WTC11 (cell line): ENCODE results near the gene MRPS17. TPM values are rescaled to one million over a fixed set of nuclear protein-coding genes. Genes with fewer than 3 reads are reported as not detected.
"Not testable (repeated sequence)": the region's sequence is repeated elsewhere in the genome, so short reads cannot be mapped to it uniquely, and the experiment has no call there.

Source experiments
- ATAC-seq: fragments of 200-7000 bp; cut with Tn5 transposase; 2 replicates; pipeline ENCODE4 v1.10.0; 2021; ENCODE audit warnings: mild to moderate bottlenecking, moderate library complexity
- CTCF ChIA-PET: fragments of 300-600 bp; sonication (Branson Sonifier 250); formaldehyde crosslinking; loops from one replicate; lab custom pipeline; 2021; ENCODE audit warnings: antibody characterized with exemption; lab: Charles Lee
- POLR2A ChIA-PET: fragments of 350-600 bp; sonication (Branson Sonifier 250); formaldehyde crosslinking; loops from one replicate; lab custom pipeline; 2021; ENCODE audit warnings: antibody characterized with exemption; lab: Charles Lee
- DNase-seq: peaks from one replicate; pipeline ENCODE4 v3.0.0; 2021; ENCODE audit warnings: low spot score
- H3K27ac Mint-ChIP-seq: 2 replicates; pipeline ENCODE4 v1.8.0; 2021; ENCODE audit warnings: mixed read lengths
- H3K27me3 Mint-ChIP-seq: 2 replicates; pipeline ENCODE4 v1.8.0; 2021; ENCODE audit warnings: low read depth, mild to moderate bottlenecking, moderate library complexity, mixed read lengths
- H3K36me3 Mint-ChIP-seq: 2 replicates; pipeline ENCODE4 v1.8.0; 2021; ENCODE audit warnings: mixed read lengths
- H3K4me1 Mint-ChIP-seq: 2 replicates; pipeline ENCODE4 v1.8.0; 2022; ENCODE audit warnings: mixed read lengths
- H3K4me3 Mint-ChIP-seq: 2 replicates; pipeline ENCODE4 v1.8.0; 2021; ENCODE audit warnings: mild to moderate bottlenecking, moderate library complexity, mixed read lengths
- H3K9me3 Mint-ChIP-seq: 2 replicates; pipeline ENCODE4 v1.8.0; 2021; ENCODE audit warnings: mixed read lengths
- ATF2 ChIP-seq: sonication (generic); formaldehyde crosslinking; IDR thresholded peaks from 2 replicates; pipeline ENCODE4 v1.8.1; 2022; ENCODE audit warnings: low read depth, missing genetic modification reagents, borderline replicate concordance
- ATF6 ChIP-seq: sonication (generic); formaldehyde crosslinking; IDR thresholded peaks from 2 replicates; pipeline ENCODE4 v1.8.1; 2023; ENCODE audit warnings: mild to moderate bottlenecking, missing genetic modification reagents
- E2F4 ChIP-seq: sonication (generic); formaldehyde crosslinking; IDR thresholded peaks from 2 replicates; pipeline ENCODE4 v1.8.1; 2022; ENCODE audit warnings: low read depth, mild to moderate bottlenecking, moderate library complexity, missing genetic modification reagents, borderline replicate concordance
- ELF4 ChIP-seq: sonication (generic); formaldehyde crosslinking; IDR thresholded peaks from 2 replicates; pipeline ENCODE4 v1.8.1; 2022; ENCODE audit warnings: low read depth, mild to moderate bottlenecking, moderate library complexity, missing genetic modification reagents
- IRF2 ChIP-seq: sonication (generic); formaldehyde crosslinking; IDR thresholded peaks from 2 replicates; pipeline ENCODE4 v1.8.0; 2022; ENCODE audit warnings: low read depth, missing genetic modification reagents, borderline replicate concordance
- JUN ChIP-seq: sonication (generic); formaldehyde crosslinking; IDR thresholded peaks from 2 replicates; pipeline ENCODE4 v1.8.0; 2023; ENCODE audit warnings: mild to moderate bottlenecking, missing genetic modification reagents
- NR2C2 ChIP-seq: sonication (generic); formaldehyde crosslinking; IDR thresholded peaks from 2 replicates; pipeline ENCODE4 v1.8.0; 2022; ENCODE audit warnings: mild to moderate bottlenecking, missing genetic modification reagents
- RELA ChIP-seq: sonication (generic); formaldehyde crosslinking; IDR thresholded peaks from 2 replicates; pipeline ENCODE4 v1.8.1; 2022; ENCODE audit warnings: missing genetic modification reagents, mild to moderate bottlenecking, borderline replicate concordance
- SMAD4 ChIP-seq: sonication (generic); formaldehyde crosslinking; IDR thresholded peaks from 2 replicates; pipeline ENCODE4 v1.8.0; 2022; ENCODE audit warnings: mild to moderate bottlenecking, missing genetic modification reagents
- TEAD1 ChIP-seq: sonication (generic); formaldehyde crosslinking; IDR thresholded peaks from 2 replicates; pipeline ENCODE4 v1.8.0; 2022; ENCODE audit warnings: mild to moderate bottlenecking, missing genetic modification reagents
- TP53 ChIP-seq: sonication (generic); formaldehyde crosslinking; IDR thresholded peaks from 2 replicates; pipeline ENCODE4 v1.8.1; 2023; ENCODE audit warnings: mild to moderate bottlenecking, missing genetic modification reagents
- ZNF219 ChIP-seq: sonication (generic); formaldehyde crosslinking; IDR thresholded peaks from 2 replicates; pipeline ENCODE4 v1.8.0; 2023; ENCODE audit warnings: missing genetic modification reagents, mild to moderate bottlenecking, borderline replicate concordance
- ZNF396 ChIP-seq: fragments of 250-450 bp; sonication (Bioruptor Pico); IDR thresholded peaks from 2 replicates; pipeline ENCODE4 v1.8.0; 2021; ENCODE audit warnings: mild to moderate bottlenecking, moderate library complexity, borderline replicate concordance
- ZNF512 ChIP-seq: sonication (generic); formaldehyde crosslinking; IDR thresholded peaks from 2 replicates; pipeline ENCODE4 v1.8.1; 2022; ENCODE audit warnings: missing genetic modification reagents, borderline replicate concordance
- total RNA-seq: library from RNA; stranded (reverse); gene quantifications from 3 replicates; pipeline ENCODE4 v1.2.3, GENCODE V29; 2021

MRPS17 gene
- total RNA-seq, 1 experiment from 2014 or later = 25.6 TPM

- peaks cover 2% of the 10 kb centered on the region; the same call in 1 of the 2 replicates for H3K27me3 Mint-ChIP-seq
- H3K36me3 Mint-ChIP-seq = peaks cover 14% of the 10 kb centered on the region
- H3K9me3 Mint-ChIP-seq = peaks cover 35% of the 10 kb centered on the region
- DNase-seq = no peak
- POLR2A ChIA-PET = no interaction called here
- H3K4me3 Mint-ChIP-seq = no peak overlapping the region
- TF ChIP-seq SMAD4 (CRISPR knock-in tag) (no peak), ZNF512 (CRISPR knock-in tag) (no peak), JUN (CRISPR knock-in tag) (no peak), NR2C2 (CRISPR knock-in tag) (no peak)
- TF ChIP-seq, all 79 proteins: peak for 0
- H3K4me1 Mint-ChIP-seq = no peaks in the 10 kb centered on the region; the same call in 1 of the 2 replicates
- no peak overlapping the region for H3K27ac Mint-ChIP-seq
- no peak for ATAC-seq
- CTCF ChIA-PET = no interaction called here
Observed at GRCh38 chr7:55946545-55946944, 5.1 kb upstream of the MRPS17 start.

- CTCF ChIA-PET, H3K4me1 Mint-ChIP-seq, H3K9me3 Mint-ChIP-seq, H3K27me3 Mint-ChIP-seq, ATAC-seq, POLR2A ChIA-PET: not testable (repeated sequence)
- Mint-ChIP-seq H3K4me3 (peak overlapping the region; percentile 95), H3K27ac (peak overlapping the region; percentile 93), H3K36me3 (peaks cover 27% of the 10 kb centered on the region)
- DNase-seq = peak; percentile 13
Observed at GRCh38 chr7:55952352-55952671, 635 bp downstream of the MRPS17 start.

GRCh38 chr7:55953707-55954475 is 2.2 kb downstream of the MRPS17 start:
- ATAC-seq = no peak
- ChIA-PET CTCF (interaction anchor here (2.1 kb wide), 1 partner anchor 11 kb away, joined by 7 read pairs; no protein-coding TSS in a partner anchor), POLR2A (no interaction called here)
- H3K4me1 Mint-ChIP-seq = peaks cover 9% of the 10 kb centered on the region
- no peak for DNase-seq
- H3K36me3 Mint-ChIP-seq = peaks cover 31% of the 10 kb centered on the region
- no peaks in the 10 kb centered on the region for H3K9me3 Mint-ChIP-seq
- TF ChIP-seq TEAD1 (CRISPR knock-in tag) (no peak), E2F4 (CRISPR knock-in tag) (no peak), ZNF396 (no peak), ELF4 (CRISPR knock-in tag) (no peak), NR2C2 (CRISPR knock-in tag) (no peak), RELA (no peak)
- peaks cover 2% of the 10 kb centered on the region; the same call in 1 of the 2 replicates for H3K27me3 Mint-ChIP-seq
- no peak overlapping the region for H3K27ac Mint-ChIP-seq
- peak overlapping the region; percentile 95 for H3K4me3 Mint-ChIP-seq

GRCh38 chr7:55957190-55957589 is 5.5 kb downstream of the MRPS17 start:
- no peak for TF ChIP-seq IRF2 (CRISPR knock-in tag)
- no peak for TF ChIP-seq ATF2 (CRISPR knock-in tag)
- TF ChIP-seq ZNF396 = no peak
- TF ChIP-seq ZNF219 = no peak
- TF ChIP-seq TP53 (CRISPR knock-in tag) = no peak
- TF ChIP-seq ATF6 (CRISPR knock-in tag) = no peak
- peaks cover 7% of the 10 kb centered on the region for H3K4me1 Mint-ChIP-seq
- H3K4me3 Mint-ChIP-seq = no peak overlapping the region
- peaks cover 7% of the 10 kb centered on the region; the same call in 1 of the 2 replicates for H3K9me3 Mint-ChIP-seq
- CTCF ChIA-PET = no interaction called here
- DNase-seq (no peak), ATAC-seq (no peak)
- POLR2A ChIA-PET = interaction anchor here (0.6 kb wide), 1 partner anchor 65 kb away, joined by 4 read pairs; no protein-coding TSS in a partner anchor
- no peaks in the 10 kb centered on the region; the same call in 1 of the 2 replicates for H3K27me3 Mint-ChIP-seq
- peaks cover 33% of the 10 kb centered on the region for H3K36me3 Mint-ChIP-seq
- peak overlapping the region; percentile 14 for H3K27ac Mint-ChIP-seq
